ENCODE results near the gene PBRM1.

Gene PBRM1

DNA sequence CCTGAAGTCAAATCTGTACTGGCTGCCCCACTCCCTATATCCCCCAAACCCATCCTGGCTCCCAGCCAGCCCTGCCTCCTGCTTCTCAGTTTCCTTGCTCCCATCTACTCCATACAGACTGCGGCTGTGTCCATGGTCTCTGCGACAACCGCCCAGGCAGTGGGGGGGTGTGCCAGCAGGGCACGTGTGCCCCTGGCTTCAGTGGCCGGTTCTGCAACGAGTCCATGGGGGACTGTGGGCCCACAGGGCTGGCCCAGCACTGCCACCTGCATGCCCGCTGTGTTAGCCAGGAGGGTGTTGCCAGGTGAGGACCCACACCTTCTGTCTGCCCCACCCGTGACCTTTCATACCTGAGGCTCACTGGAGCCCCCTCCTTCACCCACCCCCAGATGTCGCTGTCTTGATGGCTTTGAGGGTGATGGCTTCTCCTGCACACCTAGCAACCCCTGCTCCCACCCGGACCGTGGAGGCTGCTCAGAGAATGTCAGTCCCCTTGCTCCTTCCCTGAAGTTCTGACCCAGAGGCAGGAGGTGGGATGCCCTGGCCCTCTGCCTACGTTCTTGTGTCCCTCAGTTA is 175.9 kb downstream of the PBRM1 start:
- no peak for DNase-seq (ENCODE audit: low read depth)

DNA sequence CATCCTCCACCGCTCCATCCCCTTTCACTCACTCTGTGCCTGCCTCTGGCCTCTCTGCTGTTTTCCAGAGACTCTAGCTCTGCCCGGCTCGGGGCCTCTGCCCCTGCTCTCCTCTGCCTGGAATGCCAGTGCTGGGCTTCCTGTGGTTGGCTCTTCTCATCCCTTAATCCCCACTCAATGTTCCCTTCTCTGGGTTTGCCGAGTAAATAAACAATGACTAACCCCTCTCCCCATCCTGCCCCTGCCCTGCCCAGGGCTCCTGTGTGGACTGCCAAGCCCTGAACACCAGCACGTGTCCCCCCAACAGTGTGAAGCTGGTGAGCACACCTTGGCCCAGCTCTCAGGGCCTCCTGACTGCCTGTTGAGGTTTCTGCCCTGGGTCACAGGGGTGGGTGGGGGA is 178.4 kb downstream of the PBRM1 start:
- peak; percentile 78 for DNase-seq (ENCODE audit: low read depth)

DNA sequence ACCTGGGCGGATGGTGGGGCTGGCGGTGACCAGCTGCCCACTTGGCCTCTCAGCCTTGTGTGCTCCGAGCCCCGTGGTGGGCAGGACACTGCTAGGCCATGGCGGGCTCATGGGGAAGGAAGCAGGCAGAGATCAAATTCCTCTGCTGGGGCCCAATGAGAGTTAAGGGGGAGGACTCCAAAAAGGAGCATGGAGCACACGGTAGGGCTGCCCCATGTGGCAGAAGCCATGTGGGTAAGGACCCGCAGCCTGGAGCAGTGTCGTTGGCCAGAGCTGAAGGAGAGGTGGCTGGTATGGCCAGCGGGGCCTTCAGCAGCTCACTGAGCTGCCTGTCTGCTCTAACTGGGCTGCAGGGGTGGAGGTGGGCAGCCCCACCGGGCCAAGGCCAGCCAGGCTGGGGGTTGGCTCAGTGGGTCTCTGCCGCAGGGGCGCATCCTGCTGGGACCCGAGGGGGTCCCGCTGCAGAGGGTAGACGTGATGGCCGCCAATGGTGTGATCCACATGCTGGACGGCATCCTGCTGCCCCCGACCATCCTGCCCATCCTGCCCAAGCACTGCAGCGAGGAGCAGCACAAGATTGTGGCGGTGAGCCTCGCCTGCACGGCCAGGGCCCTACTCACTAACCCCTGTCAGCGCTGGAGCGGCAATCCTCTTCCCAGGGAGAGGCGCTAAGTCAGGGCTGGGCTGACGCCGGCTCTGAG is 179.3 kb downstream of the PBRM1 start:
- DNase-seq (ENCODE audit: low read depth): no peak

DNA sequence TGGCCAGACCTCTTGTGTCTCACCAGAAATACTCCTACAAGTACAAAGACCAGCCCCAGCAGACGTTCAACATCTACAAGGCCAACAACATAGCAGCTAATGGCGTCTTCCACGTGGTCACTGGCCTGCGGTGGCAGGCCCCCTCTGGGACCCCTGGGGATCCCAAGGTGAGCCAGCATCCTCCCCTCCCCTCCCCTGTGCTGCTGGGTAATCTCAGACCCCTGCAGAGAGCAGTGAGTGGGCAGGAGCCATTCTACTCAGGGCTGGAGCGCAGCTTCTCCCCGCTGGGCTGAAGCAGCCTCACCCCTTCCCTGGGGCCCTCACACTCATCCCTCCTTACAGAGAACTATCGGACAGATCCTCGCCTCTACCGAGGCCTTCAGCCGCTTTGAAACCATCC is 180.7 kb downstream of the PBRM1 start:
- no peak for DNase-seq (ENCODE audit: low read depth)

DNA sequence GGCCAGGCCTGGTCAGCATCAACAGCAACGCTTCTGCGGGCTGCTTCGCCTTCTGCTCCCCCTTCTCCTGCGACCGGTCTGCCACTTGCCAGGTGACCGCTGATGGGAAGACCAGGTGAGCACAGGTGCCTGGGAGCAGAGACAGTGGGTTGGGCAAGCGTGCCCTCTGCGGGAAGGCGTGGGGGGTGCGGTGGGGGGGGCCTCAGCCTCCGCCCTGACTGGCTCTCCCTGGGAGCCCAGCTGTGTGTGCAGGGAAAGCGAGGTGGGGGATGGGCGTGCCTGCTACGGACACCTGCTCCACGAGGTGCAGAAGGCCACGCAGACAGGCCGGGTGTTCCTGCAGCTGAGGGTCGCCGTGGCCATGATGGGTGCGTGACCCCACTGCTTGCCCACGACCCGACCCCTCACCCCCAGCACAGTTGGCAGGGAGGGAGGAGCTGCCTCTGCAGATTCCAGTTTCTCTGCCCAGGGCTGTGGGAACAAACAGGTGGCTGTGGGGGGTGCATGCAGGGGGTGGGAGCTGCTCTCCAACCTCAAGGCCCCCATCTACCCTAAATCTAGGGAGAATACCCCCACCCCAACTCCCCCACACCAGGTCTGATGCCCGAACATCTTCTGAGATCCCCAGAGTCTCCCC is 181.8 kb downstream of the PBRM1 start:
- DNase-seq (ENCODE audit: low read depth): no peak

DNA sequence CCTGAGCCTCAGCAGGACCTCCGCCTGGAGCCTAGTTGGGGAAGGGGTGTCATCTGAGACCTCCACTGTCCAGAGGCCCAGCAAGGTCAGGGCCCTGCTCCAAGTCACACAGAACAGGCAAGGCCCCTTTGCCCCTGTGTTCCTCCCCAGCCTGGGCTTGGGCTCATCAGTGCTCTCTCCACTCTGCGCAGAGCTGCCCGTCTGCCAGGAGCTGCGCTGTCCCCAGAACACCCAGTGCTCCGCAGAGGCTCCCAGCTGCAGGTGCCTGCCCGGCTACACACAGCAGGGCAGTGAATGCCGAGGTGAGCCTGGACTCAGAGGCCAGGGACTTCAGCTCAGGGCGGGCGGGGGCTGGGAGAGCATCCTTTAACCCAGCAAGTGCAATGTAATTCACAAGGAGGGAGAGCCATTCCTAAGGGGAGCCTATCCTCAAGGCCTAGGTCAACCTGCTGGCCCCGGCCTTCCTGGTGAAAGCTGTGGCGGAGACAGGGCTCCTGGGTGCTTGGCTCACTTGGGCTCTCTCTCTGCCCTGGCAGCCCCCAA is 182.8 kb downstream of the PBRM1 start:
- no peak for DNase-seq (ENCODE audit: low read depth)

DNA sequence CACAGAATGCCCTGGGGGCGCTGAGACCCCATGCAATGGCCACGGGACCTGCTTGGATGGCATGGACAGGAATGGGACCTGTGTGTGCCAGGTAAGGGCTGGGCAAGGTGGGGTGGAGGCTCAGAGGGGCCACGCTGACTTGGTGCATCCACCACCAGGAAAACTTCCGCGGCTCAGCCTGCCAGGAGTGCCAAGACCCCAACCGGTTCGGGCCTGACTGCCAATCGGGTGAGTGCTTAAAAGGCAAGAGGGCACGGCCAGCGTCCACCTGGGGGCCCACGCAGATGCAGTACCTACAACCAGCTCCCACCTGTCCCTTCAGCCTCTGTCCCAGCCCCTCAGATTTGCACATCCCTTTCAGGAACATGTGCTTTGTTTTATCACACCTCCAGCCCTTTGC is 183.7 kb downstream of the PBRM1 start:
- DNase-seq (ENCODE audit: low read depth): no peak

DNA sequence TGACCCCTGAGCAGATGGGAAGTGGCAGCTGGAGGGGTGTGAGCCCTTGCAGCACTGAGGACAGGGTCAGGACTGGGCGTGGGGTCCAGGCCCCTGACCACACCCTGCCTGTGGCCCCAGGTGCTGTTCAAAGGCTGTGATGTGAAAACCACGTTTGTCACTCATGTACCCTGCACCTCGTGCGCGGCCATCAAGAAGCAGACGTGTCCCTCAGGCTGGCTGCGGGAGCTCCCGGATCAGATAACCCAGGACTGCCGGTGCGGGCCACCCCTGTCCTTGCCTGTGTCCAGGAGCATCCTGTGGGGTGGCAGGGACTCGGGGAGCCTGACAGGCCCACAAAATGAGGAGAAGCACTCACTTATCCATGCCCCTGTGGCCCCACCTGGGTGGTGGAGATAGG is 184.7 kb downstream of the PBRM1 start:
- no peak for DNase-seq (ENCODE audit: low read depth)

DNA sequence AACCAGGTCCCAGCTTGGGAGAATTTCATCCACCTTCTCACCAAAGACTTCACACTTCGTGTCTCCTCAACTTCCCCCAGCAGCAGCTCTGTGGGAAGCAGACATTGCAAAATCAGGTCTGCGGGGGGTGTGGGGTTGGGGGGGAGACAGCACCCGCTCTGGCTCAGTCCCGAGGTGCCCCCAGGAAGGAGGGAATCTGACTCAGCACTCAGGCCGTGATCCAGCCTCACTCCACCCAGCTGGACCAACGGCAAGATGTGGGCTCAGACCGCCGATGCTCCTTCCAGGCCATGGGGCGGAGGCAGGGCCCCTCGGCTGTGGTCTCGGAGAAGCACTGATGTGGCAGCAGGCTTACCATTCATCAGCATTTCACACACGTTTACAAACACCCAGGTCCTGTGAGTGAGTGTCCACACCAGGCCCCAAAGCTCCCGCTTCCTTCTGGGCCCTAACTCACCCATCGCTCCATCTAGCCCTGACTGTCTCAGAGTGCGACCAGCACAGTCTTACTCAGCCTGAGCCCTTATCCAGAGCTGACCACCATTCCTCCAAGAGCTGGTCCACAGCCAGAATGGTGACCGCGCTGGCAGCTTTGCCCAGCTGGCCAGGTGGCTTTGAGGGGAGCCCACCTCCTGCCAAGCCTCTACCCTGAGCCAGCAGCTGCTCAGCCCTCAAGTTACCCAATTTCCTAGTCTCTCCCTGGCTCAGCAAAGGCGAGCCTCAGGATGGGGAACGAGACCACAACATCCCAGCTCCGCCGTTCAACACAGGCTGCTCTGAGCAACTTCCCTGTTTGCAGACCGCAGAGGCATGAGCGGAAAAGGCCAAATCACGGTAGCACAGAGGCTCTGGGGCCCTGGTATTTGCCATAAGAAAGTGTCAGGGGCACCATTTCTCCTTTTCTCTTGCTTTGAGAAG is 187.3 kb downstream of the PBRM1 start:
- DNase-seq (ENCODE audit: low read depth): no peak

DNA sequence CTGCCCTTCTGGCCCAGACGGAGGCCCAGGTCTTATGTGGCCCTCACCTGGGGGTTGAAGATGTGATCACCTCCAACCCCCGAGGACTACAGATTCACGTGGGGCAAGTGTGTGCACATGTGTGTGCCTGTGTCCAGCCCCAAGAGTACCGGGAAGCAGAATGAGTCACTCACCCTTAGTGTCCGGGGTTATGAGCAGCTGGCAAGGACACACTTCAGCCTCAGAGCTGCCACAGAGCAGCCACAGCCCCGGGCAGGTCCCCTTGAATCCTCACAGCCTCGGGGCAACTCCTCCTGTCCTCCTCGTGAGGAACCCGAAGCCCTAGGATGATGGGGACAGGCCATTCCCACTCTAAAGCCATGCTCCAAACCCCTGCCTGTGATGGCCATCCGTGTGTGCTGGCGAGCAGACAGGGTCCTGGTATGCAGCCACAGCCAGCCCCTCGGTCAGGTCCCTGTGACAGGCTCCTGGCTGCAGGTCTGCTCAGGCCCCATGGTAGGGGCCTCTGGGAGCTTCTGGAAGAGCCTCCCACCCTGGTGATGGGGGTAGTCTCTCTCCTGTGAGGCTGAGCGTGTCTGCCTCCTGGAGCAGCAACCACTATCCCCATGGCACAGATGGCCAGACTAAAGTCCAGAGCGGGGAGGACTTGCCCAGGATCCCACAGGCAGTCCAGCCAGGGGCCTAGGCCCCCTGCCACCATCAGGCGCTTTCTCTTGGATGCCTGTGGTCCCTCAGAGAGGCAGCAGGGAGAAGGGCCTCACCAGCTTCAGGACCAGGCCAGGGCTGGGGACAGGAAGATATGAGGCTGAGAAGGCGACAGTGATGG is 189.7 kb downstream of the PBRM1 start:
- DNase-seq (ENCODE audit: low read depth): no peak

Measured in HS-27A (cell line).